SJSA1 (cell line): ENCODE results near the gene ASB15. TPM values are rescaled to one million over a fixed set of nuclear protein-coding genes. Genes with fewer than 3 reads are reported as not detected.

ENCODE experiments used
- DNase-seq, 2 experiments: peaks; one replicate each; pipeline ENCODE4 v3.0.0-alpha.2; 2015 to 2020; ENCODE audit warnings: low spot score in 2 of 2, low read depth in 1 of 2
- H3K27ac ChIP-seq: fragments of 250-450 bp; sonication (Bioruptor Pico); 2 replicates; pipeline ENCODE4 v1.5.1; 2020; ENCODE audit warnings: mild to moderate bottlenecking, moderate library complexity
- H3K27me3 ChIP-seq: fragments of 250-450 bp; sonication (Bioruptor Pico); replicated peaks from 2 replicates; pipeline ENCODE4 v1.5.1; 2020; ENCODE audit warnings: mild to moderate bottlenecking, moderate library complexity
- H3K36me3 ChIP-seq: fragments of 250-450 bp; sonication (Bioruptor Pico); 2 replicates; pipeline ENCODE4 v1.5.1; 2020; ENCODE audit warnings: mild to moderate bottlenecking
- H3K4me1 ChIP-seq: fragments of 250-450 bp; sonication (Bioruptor Pico); replicated peaks from 2 replicates; pipeline ENCODE4 v1.6.1; 2021; ENCODE audit warnings: mild to moderate bottlenecking
- H3K4me3 ChIP-seq: fragments of 250-450 bp; sonication (Bioruptor Pico); 2 replicates; pipeline ENCODE4 v1.5.1; 2020; ENCODE audit warnings: mild to moderate bottlenecking
- H3K9me3 ChIP-seq: fragments of 250-450 bp; sonication (Bioruptor Pico); replicated peaks from 2 replicates; pipeline ENCODE4 v1.5.1; 2020; ENCODE audit warnings: mild to moderate bottlenecking
- total RNA-seq: library from RNA; depleted of rRNA; stranded (reverse); fragments of >200 nt; shearing (Covaris generic); gene quantifications from 2 replicates; pipeline ENCODE4 v1.2.3, GENCODE V29; 2014

ASB15 gene
- total RNA-seq, 1 experiment from 2014 or later = 1.0 TPM

DNA sequence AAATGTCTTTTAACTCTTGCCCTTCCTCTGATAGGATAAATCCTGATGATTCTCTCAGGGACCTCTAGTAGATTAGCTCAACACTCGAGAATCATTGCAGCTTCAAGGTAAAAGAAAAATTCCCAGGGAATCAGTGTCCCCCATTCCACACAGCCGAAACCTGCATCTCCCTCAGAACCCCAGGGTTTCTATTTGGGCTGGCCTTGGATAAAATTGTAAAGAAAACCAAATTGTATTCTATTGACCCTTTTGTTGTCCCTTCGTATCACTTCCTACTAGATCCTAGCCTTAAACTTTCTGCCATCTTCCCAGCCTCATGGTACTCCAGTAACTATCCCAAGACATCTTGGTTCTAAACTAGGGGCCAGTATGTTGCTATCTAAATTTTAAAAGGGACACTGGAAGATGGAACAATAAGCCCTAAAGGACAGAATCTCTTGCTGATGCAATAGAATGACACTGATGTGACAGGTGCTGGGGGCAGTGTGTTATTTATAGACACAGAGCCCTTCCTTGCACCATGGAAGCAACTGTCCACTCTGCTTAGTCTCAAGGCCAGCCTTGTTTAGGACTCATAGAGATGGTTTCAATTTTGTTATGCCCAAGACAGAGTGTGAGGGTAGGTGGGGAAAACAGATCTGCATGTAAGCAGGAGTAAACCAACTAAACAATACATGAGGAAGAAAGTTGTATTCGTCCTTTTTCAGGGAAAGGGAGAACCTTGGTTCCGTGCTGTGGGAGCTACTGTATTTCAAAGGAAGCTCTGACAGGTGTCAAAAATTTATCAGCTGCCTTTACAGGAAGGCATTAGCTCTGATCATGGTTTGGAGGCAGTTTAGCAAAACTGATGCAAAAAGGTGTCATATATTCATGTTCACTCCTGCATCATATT is 7.6 kb downstream of the ASB15 start:
- H3K4me1 ChIP-seq = no peaks in the 10 kb centered on the region
- H3K27me3 ChIP-seq = no peaks in the 10 kb centered on the region
- H3K4me3 ChIP-seq = no peak overlapping the region
- no peak for DNase-seq
- H3K9me3 ChIP-seq = no peaks in the 10 kb centered on the region
- H3K36me3 ChIP-seq = no peaks in the 10 kb centered on the region
- H3K27ac ChIP-seq = no peak overlapping the region

DNA sequence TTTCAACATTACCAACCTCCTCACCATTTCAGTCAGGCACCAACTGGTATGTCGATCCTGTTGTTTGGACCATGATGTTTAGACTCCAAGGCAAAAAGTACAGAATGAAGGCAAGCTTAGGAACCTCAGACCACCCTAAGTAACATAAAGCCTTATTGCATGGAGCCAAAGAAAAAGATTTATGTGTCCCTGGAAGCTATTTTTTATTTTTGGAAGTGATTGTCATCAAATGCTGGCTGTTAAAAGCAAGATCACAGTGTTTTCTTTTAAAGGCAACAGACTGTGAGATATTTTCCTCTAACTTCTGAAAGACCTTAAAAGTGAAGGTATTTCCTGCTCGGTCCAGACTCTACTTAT is 8.2 kb downstream of the ASB15 start:
- Histone ChIP-seq H3K4me1 (no peaks in the 10 kb centered on the region), H3K9me3 (no peaks in the 10 kb centered on the region), H3K27ac (no peak overlapping the region), H3K4me3 (no peak overlapping the region), H3K36me3 (no peaks in the 10 kb centered on the region), H3K27me3 (no peaks in the 10 kb centered on the region)
- DNase-seq = no peak

DNA sequence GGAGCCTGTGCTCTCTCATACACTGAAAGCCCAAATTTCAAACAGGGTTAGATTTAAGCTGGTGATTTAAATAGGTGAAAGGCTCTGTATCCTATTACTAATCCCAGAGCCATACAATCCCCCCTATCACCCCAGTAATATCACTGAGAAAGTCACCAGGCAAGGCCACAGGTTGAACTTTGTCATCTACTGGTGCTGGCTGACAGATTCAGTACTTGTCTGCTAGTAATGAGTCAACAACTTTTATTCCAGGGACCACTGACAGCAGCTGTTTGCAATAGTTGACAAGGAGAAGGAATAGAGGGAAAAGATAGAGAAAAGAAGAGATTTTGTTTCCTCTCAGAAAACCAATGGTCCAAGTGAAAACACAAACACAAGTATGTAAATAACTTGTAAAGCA is 10.4 kb downstream of the ASB15 start:
- H3K4me1 ChIP-seq = peaks cover 14% of the 10 kb centered on the region
- H3K4me3 ChIP-seq = no peak overlapping the region
- no peaks in the 10 kb centered on the region for H3K36me3 ChIP-seq
- H3K9me3 ChIP-seq = no peaks in the 10 kb centered on the region
- no peaks in the 10 kb centered on the region for H3K27me3 ChIP-seq
- H3K27ac ChIP-seq = no peak overlapping the region
- no peak for DNase-seq

DNA sequence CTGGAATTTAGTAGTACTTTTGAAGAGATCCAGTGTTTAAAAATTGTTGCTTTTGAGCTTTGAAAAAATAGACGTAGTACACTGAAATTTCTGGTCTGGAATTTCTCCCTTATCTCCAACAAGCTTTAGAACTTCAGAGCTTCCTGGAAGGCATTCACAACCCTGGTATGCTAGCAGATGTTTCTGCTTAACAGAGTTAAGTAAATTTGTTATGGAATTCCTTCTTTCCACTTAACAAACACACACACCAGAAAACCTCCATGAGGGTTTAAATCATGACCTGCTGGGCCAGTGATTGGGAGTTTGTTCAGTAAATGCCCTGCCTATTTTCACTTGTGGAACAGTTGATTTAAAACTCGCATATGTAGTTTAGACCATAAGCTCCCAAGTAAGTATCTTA is 13.7 kb downstream of the ASB15 start:
- Histone ChIP-seq H3K27me3 (no peaks in the 10 kb centered on the region), H3K4me3 (no peak overlapping the region), H3K36me3 (no peaks in the 10 kb centered on the region), H3K9me3 (no peaks in the 10 kb centered on the region), H3K4me1 (peaks cover 14% of the 10 kb centered on the region), H3K27ac (no peak overlapping the region)
- DNase-seq = peak in 1 of 2 experiments; percentile 33

DNA sequence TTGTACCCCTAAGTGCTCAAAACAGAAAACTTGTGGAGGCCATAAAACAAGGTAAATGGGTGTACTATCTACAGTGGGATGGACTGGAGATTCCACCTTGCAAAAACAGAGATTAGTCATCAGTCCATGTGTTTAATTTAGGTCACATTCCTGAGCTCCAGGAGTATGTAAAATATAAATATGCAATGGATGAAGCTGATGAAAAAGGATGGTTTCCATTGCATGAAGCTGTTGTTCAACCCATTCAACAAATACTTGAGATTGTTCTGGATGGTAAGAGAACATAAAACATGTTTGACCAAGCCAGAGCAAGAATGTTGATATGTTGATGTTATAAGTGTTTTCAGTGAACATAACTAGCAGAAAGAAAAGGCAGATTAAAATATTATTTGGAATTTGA is 14.6 kb downstream of the ASB15 start:
- Histone ChIP-seq H3K27me3 (no peaks in the 10 kb centered on the region), H3K9me3 (no peaks in the 10 kb centered on the region), H3K27ac (no peak overlapping the region), H3K4me1 (peaks cover 14% of the 10 kb centered on the region), H3K4me3 (no peak overlapping the region), H3K36me3 (no peaks in the 10 kb centered on the region)
- DNase-seq = peak in 1 of 2 experiments; percentile 18

DNA sequence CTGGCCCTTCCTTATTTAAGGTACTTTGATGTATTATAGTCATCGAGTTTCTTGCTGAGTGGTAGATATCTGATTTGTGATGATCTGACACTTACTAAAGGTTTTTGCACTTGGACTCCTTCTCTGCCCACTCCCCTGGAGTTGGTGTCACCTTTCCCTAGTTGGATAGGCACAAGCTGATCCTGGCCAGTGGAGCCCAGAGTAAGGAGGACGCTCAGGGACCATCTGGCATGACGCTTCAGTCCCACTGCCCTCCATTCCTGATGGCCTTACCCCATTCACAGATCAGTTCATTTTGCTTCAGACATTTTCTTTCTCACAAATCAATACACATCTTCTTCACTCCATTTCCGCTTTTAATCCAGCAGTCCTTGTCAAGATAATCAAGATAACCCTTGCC is 20.1 kb downstream of the ASB15 start:
- no peak for DNase-seq
- no peak overlapping the region for H3K27ac ChIP-seq
- H3K4me1 ChIP-seq = peaks cover 2% of the 10 kb centered on the region; the same call in 1 of the 2 replicates
- H3K27me3 ChIP-seq = no peaks in the 10 kb centered on the region
- no peaks in the 10 kb centered on the region for H3K36me3 ChIP-seq
- no peaks in the 10 kb centered on the region for H3K9me3 ChIP-seq
- H3K4me3 ChIP-seq = no peak overlapping the region

DNA sequence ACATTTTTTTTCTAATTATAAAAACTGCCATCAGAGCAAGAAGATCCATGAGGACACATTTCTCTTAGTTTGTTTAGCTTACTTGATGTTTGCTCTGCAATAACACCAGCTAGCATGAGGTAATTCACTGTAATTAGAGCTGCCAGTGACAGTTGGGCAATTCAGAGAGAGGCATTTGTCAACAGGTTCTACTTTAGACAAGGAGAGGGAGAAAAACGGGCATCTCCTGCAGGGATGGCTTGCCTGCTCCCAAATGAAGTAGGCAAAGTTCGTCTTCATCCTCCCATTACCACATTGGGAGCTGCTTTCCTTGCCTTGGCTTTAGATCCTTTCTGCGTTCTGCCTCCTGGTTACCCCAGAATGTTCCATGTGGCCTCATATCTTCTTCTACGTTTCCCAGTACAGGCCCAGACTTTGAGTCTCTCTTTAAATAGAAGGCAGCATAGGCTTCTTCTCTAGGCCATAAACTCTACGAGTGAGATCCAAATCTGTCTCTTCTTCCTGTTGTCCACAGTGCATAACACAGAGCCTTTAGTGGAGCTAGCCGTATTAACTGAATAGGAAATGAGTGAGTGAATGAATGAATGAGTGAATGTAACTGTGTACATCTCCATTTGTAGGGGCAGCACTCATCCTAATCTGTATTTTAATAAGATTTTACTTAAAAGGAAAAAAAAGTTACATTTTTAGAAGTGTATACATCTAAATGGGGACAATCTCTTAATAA is 21.2 kb downstream of the ASB15 start:
- no peak overlapping the region for H3K4me3 ChIP-seq
- no peak overlapping the region for H3K27ac ChIP-seq
- H3K27me3 ChIP-seq = no peaks in the 10 kb centered on the region
- no peaks in the 10 kb centered on the region for H3K9me3 ChIP-seq
- no peaks in the 10 kb centered on the region for H3K36me3 ChIP-seq
- no peaks in the 10 kb centered on the region for H3K4me1 ChIP-seq
- no peak for DNase-seq

DNA sequence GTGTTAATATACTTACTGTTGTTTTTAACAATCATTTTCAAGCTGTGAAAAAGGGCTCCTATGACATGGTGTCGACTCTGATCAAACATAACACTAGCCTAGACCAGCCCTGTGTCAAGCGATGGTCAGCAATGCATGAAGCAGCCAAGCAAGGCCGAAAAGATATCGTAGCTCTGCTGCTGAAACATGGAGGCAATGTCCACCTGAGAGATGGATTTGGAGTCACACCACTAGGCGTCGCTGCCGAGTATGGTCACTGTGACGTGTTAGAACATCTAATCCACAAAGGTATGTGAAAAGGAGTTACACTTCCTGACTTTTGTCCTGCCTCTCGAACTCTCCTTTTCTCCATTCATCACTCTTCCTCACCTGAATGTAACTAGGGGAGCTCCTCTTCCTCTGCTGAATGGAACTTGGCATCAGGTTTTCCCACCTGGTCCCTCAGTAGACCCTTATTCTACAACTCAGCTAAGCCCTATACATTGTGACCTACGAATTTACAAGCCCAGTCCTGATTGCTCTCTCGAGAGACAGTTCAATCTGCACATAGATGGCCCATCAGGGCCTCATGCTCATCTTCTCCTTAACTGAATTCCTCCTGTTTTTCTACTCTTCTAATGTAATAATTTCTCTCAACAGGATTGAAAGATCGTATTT is 23.0 kb downstream of the ASB15 start:
- H3K4me1 ChIP-seq = no peaks in the 10 kb centered on the region
- H3K4me3 ChIP-seq = no peak overlapping the region
- H3K27me3 ChIP-seq = no peaks in the 10 kb centered on the region
- no peak for DNase-seq
- H3K27ac ChIP-seq = no peak overlapping the region
- H3K9me3 ChIP-seq = no peaks in the 10 kb centered on the region
- no peaks in the 10 kb centered on the region for H3K36me3 ChIP-seq

DNA sequence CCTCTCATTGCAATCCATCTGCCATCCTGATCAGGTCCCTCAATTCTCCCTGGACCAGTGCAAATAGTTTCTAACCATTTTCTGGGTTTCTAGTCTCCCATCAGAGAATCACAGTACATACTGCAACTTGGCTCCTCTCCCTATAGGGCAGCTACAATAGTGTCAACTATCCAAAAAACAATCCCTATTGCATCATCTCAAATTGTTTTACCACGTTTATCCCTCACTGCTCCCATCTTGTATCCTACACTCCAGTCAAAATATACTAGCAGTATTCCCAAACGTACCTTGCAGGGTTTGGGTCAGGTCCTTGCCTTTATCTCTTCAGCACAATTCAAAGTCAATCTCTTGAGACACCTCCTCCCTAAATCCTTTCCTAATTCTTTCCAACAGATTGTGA is 23.6 kb downstream of the ASB15 start:
- H3K27ac ChIP-seq = no peak overlapping the region
- no peaks in the 10 kb centered on the region for H3K27me3 ChIP-seq
- H3K9me3 ChIP-seq = no peaks in the 10 kb centered on the region
- H3K4me3 ChIP-seq = no peak overlapping the region
- H3K4me1 ChIP-seq = no peaks in the 10 kb centered on the region
- no peaks in the 10 kb centered on the region for H3K36me3 ChIP-seq
- DNase-seq = no peak

DNA sequence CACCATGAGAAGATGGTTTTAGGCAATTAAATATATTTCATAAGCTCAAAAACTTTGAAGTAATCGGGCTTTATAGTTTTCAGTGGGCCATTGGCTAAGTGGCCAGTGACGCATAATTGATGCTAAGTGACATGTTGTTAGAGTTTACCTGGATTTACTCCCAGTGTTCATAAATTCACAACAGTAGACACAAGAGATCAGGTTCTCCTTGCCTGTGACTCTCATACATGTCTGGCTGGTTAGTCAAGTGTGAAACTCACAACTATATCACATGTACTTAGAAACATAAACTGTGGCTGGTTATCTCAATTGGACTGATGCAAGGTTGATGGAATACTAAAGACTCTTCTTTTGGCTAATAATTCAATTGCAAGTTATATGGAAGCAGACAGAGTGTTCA is 26.2 kb downstream of the ASB15 start:
- H3K4me3 ChIP-seq = no peak overlapping the region
- H3K27me3 ChIP-seq = no peaks in the 10 kb centered on the region
- DNase-seq = no peak
- no peaks in the 10 kb centered on the region for H3K36me3 ChIP-seq
- H3K9me3 ChIP-seq = no peaks in the 10 kb centered on the region
- H3K4me1 ChIP-seq = no peaks in the 10 kb centered on the region
- H3K27ac ChIP-seq = no peak overlapping the region

DNA sequence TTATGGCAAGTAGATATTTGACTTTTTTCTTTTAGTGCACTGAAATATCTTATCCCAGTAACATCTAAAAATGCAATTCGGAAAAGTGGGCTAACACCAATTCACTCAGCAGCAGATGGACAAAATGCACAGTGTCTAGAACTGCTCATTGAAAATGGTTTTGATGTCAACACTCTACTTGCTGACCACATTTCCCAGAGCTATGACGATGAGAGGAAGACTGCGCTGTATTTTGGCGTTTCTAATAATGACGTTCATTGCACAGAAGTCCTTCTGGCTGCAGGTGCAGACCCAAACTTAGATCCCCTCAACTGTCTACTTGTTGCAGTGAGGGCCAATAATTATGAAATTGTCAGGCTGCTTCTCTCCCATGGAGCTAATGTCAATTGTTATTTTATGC is 27.2 kb downstream of the ASB15 start:
- H3K27me3 ChIP-seq = no peaks in the 10 kb centered on the region
- peaks cover 5% of the 10 kb centered on the region for H3K4me1 ChIP-seq
- H3K36me3 ChIP-seq = no peaks in the 10 kb centered on the region
- DNase-seq = no peak
- H3K4me3 ChIP-seq = no peak overlapping the region
- no peaks in the 10 kb centered on the region for H3K9me3 ChIP-seq
- no peak overlapping the region for H3K27ac ChIP-seq

DNA sequence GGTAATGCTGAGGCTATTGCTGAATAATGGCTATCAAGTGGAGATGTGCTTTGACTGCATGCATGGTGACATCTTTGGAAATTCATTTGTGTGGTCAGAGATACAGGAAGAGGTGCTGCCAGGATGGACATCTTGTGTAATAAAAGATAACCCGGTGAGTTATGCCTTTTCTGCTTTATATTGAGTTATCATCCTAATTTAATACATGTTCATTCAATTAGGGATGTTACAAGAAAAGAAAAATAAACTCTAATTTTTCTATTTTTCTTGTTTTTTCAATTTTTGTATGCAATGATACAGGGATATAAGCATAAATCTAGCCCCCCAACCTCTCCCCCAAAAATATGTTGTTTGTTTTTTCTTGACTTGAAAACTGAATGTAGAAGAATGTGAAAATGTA is 27.7 kb downstream of the ASB15 start:
- Histone ChIP-seq H3K9me3 (no peaks in the 10 kb centered on the region), H3K4me3 (no peak overlapping the region), H3K27me3 (no peaks in the 10 kb centered on the region), H3K27ac (no peak overlapping the region), H3K4me1 (peaks cover 10% of the 10 kb centered on the region), H3K36me3 (no peaks in the 10 kb centered on the region)
- no peak for DNase-seq

DNA sequence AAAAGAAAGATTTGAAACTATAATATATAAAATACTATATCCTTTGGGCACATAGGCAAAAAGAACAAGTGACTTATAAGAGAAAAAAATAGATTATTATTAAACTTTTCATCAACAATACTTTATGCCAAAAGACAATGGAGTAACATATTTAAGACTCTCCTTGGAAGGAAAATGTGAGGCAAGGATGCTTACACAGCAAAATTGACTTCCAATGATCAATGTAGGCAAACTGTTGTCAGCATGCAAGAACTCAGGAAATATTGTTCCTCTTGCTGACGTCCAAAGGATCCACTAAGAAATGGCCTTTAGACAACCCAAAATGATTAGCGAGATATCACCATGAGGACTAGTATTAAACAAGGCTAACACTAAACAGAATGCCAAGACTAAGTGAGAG is 31.2 kb downstream of the ASB15 start:
- Histone ChIP-seq H3K4me1 (peaks cover 10% of the 10 kb centered on the region), H3K27ac (no peak overlapping the region), H3K27me3 (no peaks in the 10 kb centered on the region), H3K9me3 (no peaks in the 10 kb centered on the region), H3K36me3 (no peaks in the 10 kb centered on the region), H3K4me3 (no peak overlapping the region)
- no peak for DNase-seq

DNA sequence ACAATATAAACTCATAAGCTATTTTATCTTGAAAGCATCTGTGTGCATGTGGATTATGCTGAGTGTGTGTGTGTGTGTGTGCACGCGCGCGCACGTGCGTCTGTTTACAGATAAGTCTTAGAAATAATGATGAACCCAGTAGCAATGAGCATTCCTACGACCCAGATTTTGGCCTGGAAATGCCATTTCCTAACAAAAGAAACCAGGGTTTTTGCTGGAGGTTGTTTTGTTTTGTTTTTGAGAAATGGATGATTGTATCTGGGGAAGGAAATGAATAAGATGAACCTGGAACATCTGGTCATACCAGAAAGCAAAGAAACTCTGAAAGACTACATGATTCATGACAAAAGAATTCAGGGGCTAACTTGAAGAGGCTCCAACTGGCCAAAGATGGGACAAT is 31.9 kb downstream of the ASB15 start:
- peak; percentile 61 to 72 for DNase-seq
- Histone ChIP-seq H3K36me3 (no peaks in the 10 kb centered on the region), H3K4me3 (no peak overlapping the region), H3K4me1 (peaks cover 10% of the 10 kb centered on the region), H3K9me3 (no peaks in the 10 kb centered on the region), H3K27ac (peak overlapping the region; percentile 23), H3K27me3 (no peaks in the 10 kb centered on the region)
